Measurements from ENCODE around the gene PALM.
A peak's percentile ranks its signal among the peaks of the same experiment; 100 is the strongest.

The PALM gene

DNA sequence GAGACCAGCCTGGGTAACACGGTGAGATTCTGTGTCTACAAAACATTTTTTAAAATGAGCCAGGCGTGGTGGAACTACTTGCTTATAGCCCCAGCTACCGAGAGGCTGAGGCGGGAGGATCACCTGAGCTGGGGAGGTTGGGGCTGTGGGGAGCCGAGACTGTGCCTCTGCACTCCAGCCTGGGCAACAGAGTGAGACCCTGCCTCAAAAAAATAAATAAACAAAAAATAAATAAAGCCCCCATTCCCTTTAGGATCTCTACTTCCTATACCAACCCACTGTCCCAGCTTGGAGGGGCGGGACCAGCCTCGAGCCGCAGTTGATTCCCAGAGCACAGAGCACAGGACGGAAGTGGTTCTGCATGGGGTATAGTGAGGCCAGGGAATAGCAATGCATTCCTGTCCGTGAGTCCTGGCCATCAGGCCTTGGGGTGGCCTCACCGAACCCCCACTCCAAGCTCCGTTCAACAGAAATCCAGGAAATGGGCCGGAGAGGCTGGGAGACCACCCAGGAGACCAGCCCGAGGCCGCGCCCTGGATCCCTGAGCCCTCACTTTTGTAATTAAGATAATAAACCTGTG lies 83.7 kb downstream of the PALM start:
- no peaks in the 10 kb centered on the region for H3K27me3 ChIP-seq (ENCODE audit: insufficient read depth, low read length)
- no peak overlapping the region for H2BK5ac ChIP-seq (ENCODE audit: low read depth, low read length, poor library complexity)
- H3K4me3 ChIP-seq (ENCODE audit: low read depth, low read length), result no peak overlapping the region
- no peak overlapping the region for H3K27ac ChIP-seq (ENCODE audit: low read depth, low read length)
- peak overlapping the region; percentile 61 for H2AK5ac ChIP-seq (ENCODE audit: low read length)
- no peak overlapping the region for H3K18ac ChIP-seq (ENCODE audit: low read length)
- H4K91ac ChIP-seq (ENCODE audit: low read depth, low read length), result peak overlapping the region; percentile 78
- H3K79me1 ChIP-seq (ENCODE audit: low read length), result peaks cover 26% of the 10 kb centered on the region
- H3K4ac ChIP-seq (ENCODE audit: low read depth, low read length), result no peak overlapping the region
- no peak overlapping the region for H3K23ac ChIP-seq (ENCODE audit: low read length)
- H2AFZ ChIP-seq (ENCODE audit: insufficient read depth, low read length, poor library complexity), result no peak overlapping the region
- no peak for DNase-seq
- no peak overlapping the region for H3K14ac ChIP-seq (ENCODE audit: low read length)
- no peak overlapping the region for H4K12ac ChIP-seq (ENCODE audit: low read depth, low read length)
- H3K79me2 ChIP-seq (ENCODE audit: control insufficient read depth, insufficient read depth, low read length, poor library complexity), result no peaks in the 10 kb centered on the region
- no peak overlapping the region for H3K4me2 ChIP-seq (ENCODE audit: low read length)
- WGBS (ENCODE audit: extremely low coverage, insufficient coverage, insufficient read length), result no CpG with 5 or more reads among the region's 16 CpGs
- peak overlapping the region; percentile 71 for H2BK12ac ChIP-seq (ENCODE audit: low read length)
- no peak overlapping the region for H3K9ac ChIP-seq (ENCODE audit: low read length)
- H3K9me3 ChIP-seq (ENCODE audit: insufficient read depth, low read depth, low read length), result no peaks in the 10 kb centered on the region
- H2BK120ac ChIP-seq (ENCODE audit: insufficient read depth, low read length, poor library complexity), result no peak overlapping the region
- H3K4me1 ChIP-seq (ENCODE audit: control insufficient read depth in 1 of 2, insufficient read depth in 2 of 2, low read length in 2 of 2), result peaks cover 21 to 24% of the 10 kb centered on the region in 2 experiments
- H4K8ac ChIP-seq (ENCODE audit: low read depth, low read length), result no peak overlapping the region
- H3K36me3 ChIP-seq (ENCODE audit: control insufficient read depth in 1 of 2, insufficient read depth in 2 of 2, low read length in 2 of 2), result no peaks in the 10 kb centered on the region

DNA sequence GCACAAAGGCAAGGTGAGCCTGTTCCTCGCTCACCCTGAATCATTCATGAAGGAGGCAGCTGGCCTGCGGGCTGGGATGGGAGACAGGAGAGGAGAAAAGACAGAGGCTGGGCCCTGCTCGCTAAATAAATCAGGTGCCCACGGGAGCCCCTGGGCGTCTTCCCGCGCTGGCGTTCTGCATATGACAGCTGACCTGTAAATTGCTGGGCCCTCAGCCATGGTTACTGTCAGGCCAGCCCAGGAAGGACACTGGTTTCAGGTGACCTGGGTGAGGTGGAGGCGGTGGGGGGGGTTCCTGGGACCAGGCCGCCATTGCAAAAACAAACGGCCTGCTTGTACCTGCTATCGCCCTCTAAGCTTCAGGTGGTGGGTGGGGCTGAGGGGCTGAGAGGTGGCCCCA lies 85.1 kb downstream of the PALM start:
- WGBS (ENCODE audit: extremely low coverage, insufficient coverage, insufficient read length), result no CpG with 5 or more reads among the region's 12 CpGs
- Histone ChIP-seq H3K79me1 (ENCODE audit: low read length) (peaks cover 31% of the 10 kb centered on the region), H4K8ac (ENCODE audit: low read depth, low read length) (no peak overlapping the region)

DNA sequence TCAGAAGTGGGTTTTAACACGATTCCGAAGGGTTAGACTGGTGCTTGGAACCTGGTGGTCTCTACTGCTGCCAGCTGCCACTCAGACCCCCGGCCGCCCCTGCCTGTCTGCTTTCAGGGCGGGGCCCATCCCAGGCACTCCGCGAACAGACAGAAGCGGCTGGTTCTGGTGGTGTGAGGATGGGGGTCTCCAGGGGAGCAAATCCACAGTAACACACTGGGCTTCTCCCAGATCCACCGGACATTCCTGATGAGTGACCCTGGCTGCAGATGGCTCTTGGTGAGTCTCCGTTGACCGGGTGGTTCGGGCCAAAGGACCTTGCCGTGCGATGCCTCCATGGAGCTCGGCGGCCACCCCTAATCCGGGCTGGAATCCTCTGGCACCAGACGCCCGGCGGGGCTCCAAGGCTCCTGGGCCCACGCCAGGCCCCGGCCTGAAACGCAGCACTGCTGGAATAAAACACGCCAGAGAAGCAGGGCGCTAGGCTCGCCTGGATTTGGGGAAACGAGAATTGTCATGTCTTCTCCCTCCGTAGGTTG lies 86.4 kb downstream of the PALM start:
- Histone ChIP-seq H3K27me3 (ENCODE audit: insufficient read depth, low read length) (no peaks in the 10 kb centered on the region), H3K27ac (ENCODE audit: low read depth, low read length) (no peak overlapping the region), H2AFZ (ENCODE audit: insufficient read depth, low read length, poor library complexity) (no peak overlapping the region), H3K4me3 (ENCODE audit: low read depth, low read length) (no peak overlapping the region), H3K79me1 (ENCODE audit: low read length) (peaks cover 28% of the 10 kb centered on the region), H3K9ac (ENCODE audit: low read length) (no peak overlapping the region), H3K18ac (ENCODE audit: low read length) (no peak overlapping the region), H4K91ac (ENCODE audit: low read depth, low read length) (no peak overlapping the region), H3K4me2 (ENCODE audit: low read length) (no peak overlapping the region), H2BK120ac (ENCODE audit: insufficient read depth, low read length, poor library complexity) (no peak overlapping the region), H3K23ac (ENCODE audit: low read length) (no peak overlapping the region), H2BK12ac (ENCODE audit: low read length) (peak overlapping the region; percentile 42), H3K4me1 (ENCODE audit: control insufficient read depth in 1 of 2, insufficient read depth in 2 of 2, low read length in 2 of 2) (peaks cover 13 to 17% of the 10 kb centered on the region in 2 experiments), H4K8ac (ENCODE audit: low read depth, low read length) (no peak overlapping the region), H3K4ac (ENCODE audit: low read depth, low read length) (no peak overlapping the region), H4K12ac (ENCODE audit: low read depth, low read length) (no peak overlapping the region), H3K79me2 (ENCODE audit: control insufficient read depth, insufficient read depth, low read length, poor library complexity) (peaks cover 23% of the 10 kb centered on the region), H3K36me3 (ENCODE audit: control insufficient read depth in 1 of 2, insufficient read depth in 2 of 2, low read length in 2 of 2) (peaks cover 14 to 16% of the 10 kb centered on the region in 2 experiments), H3K9me3 (ENCODE audit: insufficient read depth, low read depth, low read length) (no peaks in the 10 kb centered on the region), H2BK5ac (ENCODE audit: low read depth, low read length, poor library complexity) (no peak overlapping the region), H3K14ac (ENCODE audit: low read length) (no peak overlapping the region), H2AK5ac (ENCODE audit: low read length) (peak overlapping the region; percentile 35)
- no peak for DNase-seq
- WGBS (ENCODE audit: extremely low coverage, insufficient coverage, insufficient read length), result no CpG with 5 or more reads among the region's 28 CpGs

More for the DNA sequence above, 85.1 kb downstream of the PALM start:
- H3K27ac ChIP-seq (ENCODE audit: low read depth, low read length), result no peak overlapping the region
- no peaks in the 10 kb centered on the region for H3K27me3 ChIP-seq (ENCODE audit: insufficient read depth, low read length)
- peaks cover 4 to 7% of the 10 kb centered on the region in 2 experiments for H3K36me3 ChIP-seq (ENCODE audit: control insufficient read depth in 1 of 2, insufficient read depth in 2 of 2, low read length in 2 of 2)
- peaks cover 13% of the 10 kb centered on the region for H3K79me2 ChIP-seq (ENCODE audit: control insufficient read depth, insufficient read depth, low read length, poor library complexity)
- H4K91ac ChIP-seq (ENCODE audit: low read depth, low read length), result no peak overlapping the region
- H3K4ac ChIP-seq (ENCODE audit: low read depth, low read length), result no peak overlapping the region
- H3K18ac ChIP-seq (ENCODE audit: low read length), result no peak overlapping the region
- no peak for DNase-seq
- H3K4me2 ChIP-seq (ENCODE audit: low read length), result no peak overlapping the region
- no peak overlapping the region for H2BK5ac ChIP-seq (ENCODE audit: low read depth, low read length, poor library complexity)
- no peak overlapping the region for H3K9ac ChIP-seq (ENCODE audit: low read length)
- H3K9me3 ChIP-seq (ENCODE audit: insufficient read depth, low read depth, low read length), result no peaks in the 10 kb centered on the region
- H3K23ac ChIP-seq (ENCODE audit: low read length), result no peak overlapping the region
- peaks cover 12 to 19% of the 10 kb centered on the region in 2 experiments for H3K4me1 ChIP-seq (ENCODE audit: control insufficient read depth in 1 of 2, insufficient read depth in 2 of 2, low read length in 2 of 2)
- no peak overlapping the region for H2BK120ac ChIP-seq (ENCODE audit: insufficient read depth, low read length, poor library complexity)
- H4K12ac ChIP-seq (ENCODE audit: low read depth, low read length), result no peak overlapping the region
- H2AK5ac ChIP-seq (ENCODE audit: low read length), result no peak overlapping the region
- H2BK12ac ChIP-seq (ENCODE audit: low read length), result peak overlapping the region; percentile 68
- H3K4me3 ChIP-seq (ENCODE audit: low read depth, low read length), result no peak overlapping the region
- H3K14ac ChIP-seq (ENCODE audit: low read length), result no peak overlapping the region
- H2AFZ ChIP-seq (ENCODE audit: insufficient read depth, low read length, poor library complexity), result no peak overlapping the region

DNA sequence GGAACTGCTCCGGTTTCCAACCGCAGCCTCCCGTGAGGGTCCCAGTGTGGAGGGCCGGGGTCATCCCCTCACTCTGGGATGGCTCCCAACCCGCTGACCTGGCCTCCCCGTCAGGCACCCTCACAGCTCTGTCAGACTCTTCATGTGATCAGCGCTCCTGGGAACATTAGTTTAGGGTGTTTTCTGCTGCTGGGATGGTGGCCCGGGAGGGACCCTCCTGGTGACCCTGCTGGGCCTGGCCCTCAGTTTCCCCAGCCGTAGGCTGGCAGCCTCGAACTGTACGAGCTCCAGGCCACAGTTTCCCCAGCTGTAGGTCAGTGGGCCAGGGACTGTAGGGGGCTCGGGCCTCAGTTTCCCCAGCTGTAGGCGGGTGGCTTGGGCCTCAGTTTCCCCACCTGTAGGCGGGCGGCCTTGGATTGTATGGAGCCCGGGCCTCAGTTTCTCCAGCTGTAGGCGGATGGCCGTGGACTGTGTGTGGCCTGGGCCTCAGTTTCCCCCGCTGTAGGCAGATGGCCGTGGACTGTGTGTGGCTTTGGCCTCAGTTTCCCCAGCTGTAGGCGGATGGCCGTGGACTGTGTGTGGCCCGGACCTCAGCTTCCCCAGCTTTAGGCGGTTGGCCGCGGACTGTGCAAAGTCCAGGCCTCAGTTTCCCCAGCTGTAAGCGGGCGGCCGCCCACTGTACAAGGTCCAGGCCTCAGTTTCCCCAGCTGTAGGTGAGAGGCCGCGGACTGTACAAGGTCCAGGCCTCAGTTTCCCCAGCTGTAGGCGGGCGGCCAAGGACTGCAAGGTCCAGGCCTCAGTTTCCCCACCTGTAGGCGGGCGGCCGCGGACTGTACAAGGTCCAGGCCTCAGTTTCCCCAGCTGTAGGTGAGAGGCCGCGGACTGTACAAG lies 87.2 kb downstream of the PALM start:
- Histone ChIP-seq H4K91ac (ENCODE audit: low read depth, low read length) (peak overlapping the region; percentile 98), H3K14ac (ENCODE audit: low read length) (peak overlapping the region; percentile 86), H3K9ac (ENCODE audit: low read length) (no peak overlapping the region), H3K4ac (ENCODE audit: low read depth, low read length) (peak overlapping the region; percentile 86), H4K12ac (ENCODE audit: low read depth, low read length) (peak overlapping the region; percentile 98), H2AK5ac (ENCODE audit: low read length) (peak overlapping the region; percentile 46), H3K4me3 (ENCODE audit: low read depth, low read length) (no peak overlapping the region), H3K23ac (ENCODE audit: low read length) (no peak overlapping the region), H3K4me1 (ENCODE audit: control insufficient read depth in 1 of 2, insufficient read depth in 2 of 2, low read length in 2 of 2) (peaks cover 20 to 23% of the 10 kb centered on the region in 2 experiments), H4K8ac (ENCODE audit: low read depth, low read length) (peak overlapping the region; percentile 94), H3K27ac (ENCODE audit: low read depth, low read length) (no peak overlapping the region), H3K36me3 (ENCODE audit: control insufficient read depth in 1 of 2, insufficient read depth in 2 of 2, low read length in 2 of 2) (peaks cover 20 to 23% of the 10 kb centered on the region in 2 experiments), H3K4me2 (ENCODE audit: low read length) (peak overlapping the region; percentile 87), H2BK120ac (ENCODE audit: insufficient read depth, low read length, poor library complexity) (peak overlapping the region; percentile 81), H3K18ac (ENCODE audit: low read length) (peak overlapping the region; percentile 55), H3K79me1 (ENCODE audit: low read length) (peaks cover 27% of the 10 kb centered on the region), H2AFZ (ENCODE audit: insufficient read depth, low read length, poor library complexity) (peak overlapping the region; percentile 77), H3K9me3 (ENCODE audit: insufficient read depth, low read depth, low read length) (no peaks in the 10 kb centered on the region), H3K79me2 (ENCODE audit: control insufficient read depth, insufficient read depth, low read length, poor library complexity) (peaks cover 29% of the 10 kb centered on the region), H3K27me3 (ENCODE audit: insufficient read depth, low read length) (no peaks in the 10 kb centered on the region), H2BK12ac (ENCODE audit: low read length) (peak overlapping the region; percentile 68), H2BK5ac (ENCODE audit: low read depth, low read length, poor library complexity) (no peak overlapping the region)
- no peak for DNase-seq
- no CpG with 5 or more reads among the region's 39 CpGs for WGBS (ENCODE audit: extremely low coverage, insufficient coverage, insufficient read length)
